K562 (cell line): ENCODE measurements around the gene NELFE. TPM values are rescaled to one million over a fixed set of nuclear protein-coding genes. Genes with fewer than 3 reads are reported as not detected.

Experiments used
- BRF2 ChIP-seq: IDR thresholded peaks from 3 replicates; pipeline ENCODE4 v1.6.1; 2011; ENCODE audit warnings: borderline replicate concordance, mild to moderate bottlenecking; ENCODE audit not compliant: insufficient read length, insufficient read depth
- CHD1 ChIP-seq: fragments of 200-600 bp; sonication (generic); IDR thresholded peaks from one replicate; pipeline ENCODE4 v1.6.1; 2012; ENCODE audit warnings: mild to moderate bottlenecking, moderate library complexity, low read length, inconsistent platforms
- FOS ChIP-seq: IDR thresholded peaks from 3 replicates; pipeline ENCODE4 v1.6.1; 2011; ENCODE audit not compliant: insufficient read length; ENCODE audit errors: extremely low read depth
- FOSL1 ChIP-seq: fragments of 200-800 bp; sonication (Bioruptor generic); conservative IDR thresholded peaks from 2 replicates; pipeline ENCODE4 v1.6.1; 2016; ENCODE audit warnings: missing genetic modification characterization, missing compliant biosample characterization
- FOXJ2 ChIP-seq: fragments of 200-800 bp; sonication (Bioruptor generic); IDR thresholded peaks from 2 replicates; pipeline ENCODE4 v1.6.1; 2016; ENCODE audit warnings: missing genetic modification characterization, missing compliant biosample characterization
- KLF6 ChIP-seq: fragments of 250-450 bp; sonication (Bioruptor Pico); IDR thresholded peaks from 2 replicates; pipeline ENCODE4 v1.4.0; 2020; ENCODE audit warnings: mild to moderate bottlenecking, moderate library complexity, borderline replicate concordance
- MCM5 ChIP-seq: fragments of 450-650 bp; IDR thresholded peaks from 2 replicates; pipeline ENCODE4 v1.6.1; 2016; ENCODE audit warnings: low read depth
- MCM7 ChIP-seq, 2 experiments: fragments of 450-650 bp; IDR thresholded peaks; 2 replicates each; pipeline ENCODE4 v1.6.1; 2016 to 2018
- NCOA2 ChIP-seq, 2 experiments: fragments of 450-650 bp; IDR thresholded peaks; 2 replicates each; pipeline ENCODE4 v1.6.1; 2018; ENCODE audit warnings: mild to moderate bottlenecking in 2 of 2, moderate library complexity in 1 of 2; ENCODE audit not compliant: partially characterized antibody in 2 of 2
- NFIX ChIP-seq: fragments of 250-450 bp; sonication (Bioruptor Pico); IDR thresholded peaks from 2 replicates; pipeline ENCODE4 v1.4.0; 2020; ENCODE audit warnings: low read depth, mild to moderate bottlenecking, moderate library complexity
- NFXL1 ChIP-seq: fragments of 450-650 bp; formaldehyde crosslinking; IDR thresholded peaks from 2 replicates; pipeline ENCODE4 v1.4.0; 2021; ENCODE audit warnings: mild to moderate bottlenecking
- SIN3B ChIP-seq: fragments of 450-650 bp; IDR thresholded peaks from 2 replicates; pipeline ENCODE4 v1.6.1; 2017; ENCODE audit warnings: low read depth, mild to moderate bottlenecking, moderate library complexity
- SMAD1 ChIP-seq: fragments of 150-350 bp; IDR thresholded peaks from 2 replicates; pipeline ENCODE4 v1.6.1; 2014; ENCODE audit warnings: low read length, low read depth; ENCODE audit not compliant: partially characterized antibody
- THRAP3 ChIP-seq: fragments of 450-650 bp; IDR thresholded peaks from 2 replicates; pipeline ENCODE4 v1.6.1; 2016; ENCODE audit warnings: mild to moderate bottlenecking, inconsistent platforms, borderline replicate concordance
- ZNF212 ChIP-seq: fragments of 450-650 bp; formaldehyde crosslinking; IDR thresholded peaks from 2 replicates; pipeline ENCODE4 v1.4.0; 2020; ENCODE audit warnings: mild to moderate bottlenecking
- polyA plus RNA-seq, 8 experiments: library from polyadenylated mRNA; depleted of rRNA in 4 of 8; stranded (reverse) in 5 of 8; unstranded in 3 of 8; fragments of >200 nt; fragmentation: Nextera tagmentation in 2 of 8; fragmentation: Illumina TruSeq in 1 of 8; extraction: Ambion mirVana in 2 of 8; extraction: Trizol in 1 of 8; gene quantifications; 2 replicates each; pipeline versions ENCODE4 v1.2.1 to v1.2.3, GENCODE V29; 2011 to 2014; ENCODE audit warnings: inconsistent platforms in 1 of 8, missing spikeins in 1 of 8
- total RNA-seq, 7 experiments: library from RNA; depleted of rRNA in 6 of 7; stranded (reverse); fragments of >200 nt in 6 of 7; fragmentation: Illumina TruSeq in 2 of 7; extraction: Trizol in 2 of 7; gene quantifications; 2 replicates each; pipeline versions ENCODE4 v1.2.1 to v1.2.3, GENCODE V29; 2011 to 2021; ENCODE audit warnings: low replicate concordance in 1 of 7
- TF ChIP-seq, protein P1 (sequence below), 2 experiments: fragments of 150-350 bp in 1 of 2; IDR thresholded peaks; 2 replicates each; pipeline ENCODE4 v1.6.1; 2012 to 2016; ENCODE audit warnings: low read depth in 2 of 2, low read length in 2 of 2, mild to moderate bottlenecking in 1 of 2, moderate library complexity in 1 of 2
- TF ChIP-seq, protein P2 (sequence below): fragments of 200-800 bp; sonication (Bioruptor generic); IDR thresholded peaks from 2 replicates; pipeline ENCODE4 v1.6.1; 2017; ENCODE audit warnings: missing genetic modification characterization, missing compliant biosample characterization
- TF ChIP-seq, protein P3 (sequence below): fragments of 450-650 bp; formaldehyde crosslinking; IDR thresholded peaks from 2 replicates; pipeline ENCODE4 v1.4.0; 2022; ENCODE audit warnings: mild to moderate bottlenecking, moderate library complexity
- TF ChIP-seq, protein P4 (sequence below): sonication (generic); formaldehyde crosslinking; IDR thresholded peaks from 2 replicates; pipeline ENCODE4 v1.8.0; 2022; ENCODE audit warnings: missing genetic modification reagents, mild to moderate bottlenecking, moderate library complexity, borderline replicate concordance

The NELFE gene
- total and polyA plus RNA-seq, 9 of the 15 experiments (the other 6 are each of a cell fraction or from before 2014, with no cell fraction given) = 15.2 to 157 (median 91.5) TPM

GRCh38 chr6:31958741-31959739 lies at the start of gene NELFE, which contains the start of gene SKIC2 (continued):
- TF ChIP-seq, protein P1, sequence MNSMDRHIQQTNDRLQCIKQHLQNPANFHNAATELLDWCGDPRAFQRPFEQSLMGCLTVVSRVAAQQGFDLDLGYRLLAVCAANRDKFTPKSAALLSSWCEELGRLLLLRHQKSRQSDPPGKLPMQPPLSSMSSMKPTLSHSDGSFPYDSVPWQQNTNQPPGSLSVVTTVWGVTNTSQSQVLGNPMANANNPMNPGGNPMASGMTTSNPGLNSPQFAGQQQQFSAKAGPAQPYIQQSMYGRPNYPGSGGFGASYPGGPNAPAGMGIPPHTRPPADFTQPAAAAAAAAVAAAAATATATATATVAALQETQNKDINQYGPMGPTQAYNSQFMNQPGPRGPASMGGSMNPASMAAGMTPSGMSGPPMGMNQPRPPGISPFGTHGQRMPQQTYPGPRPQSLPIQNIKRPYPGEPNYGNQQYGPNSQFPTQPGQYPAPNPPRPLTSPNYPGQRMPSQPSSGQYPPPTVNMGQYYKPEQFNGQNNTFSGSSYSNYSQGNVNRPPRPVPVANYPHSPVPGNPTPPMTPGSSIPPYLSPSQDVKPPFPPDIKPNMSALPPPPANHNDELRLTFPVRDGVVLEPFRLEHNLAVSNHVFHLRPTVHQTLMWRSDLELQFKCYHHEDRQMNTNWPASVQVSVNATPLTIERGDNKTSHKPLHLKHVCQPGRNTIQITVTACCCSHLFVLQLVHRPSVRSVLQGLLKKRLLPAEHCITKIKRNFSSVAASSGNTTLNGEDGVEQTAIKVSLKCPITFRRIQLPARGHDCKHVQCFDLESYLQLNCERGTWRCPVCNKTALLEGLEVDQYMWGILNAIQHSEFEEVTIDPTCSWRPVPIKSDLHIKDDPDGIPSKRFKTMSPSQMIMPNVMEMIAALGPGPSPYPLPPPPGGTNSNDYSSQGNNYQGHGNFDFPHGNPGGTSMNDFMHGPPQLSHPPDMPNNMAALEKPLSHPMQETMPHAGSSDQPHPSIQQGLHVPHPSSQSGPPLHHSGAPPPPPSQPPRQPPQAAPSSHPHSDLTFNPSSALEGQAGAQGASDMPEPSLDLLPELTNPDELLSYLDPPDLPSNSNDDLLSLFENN (IDR thresholded peaks at IDR 0.05; ENCODE audit: low read depth in 2 of 2, low read length in 2 of 2) = no peak; a peak in 1 of 4 replicates
- TF ChIP-seq FOS (no peak), FOSL1 (tag) (peak; percentile 67), BRF2 (no peak), NFXL1 (0 out of 2 replicates have a peak, but pooled peaks have one; percentile 62), NFIX (CRISPR knock-in tag) (no peak), ZNF212 (CRISPR knock-in tag) (0 out of 2 replicates have a peak, but pooled peaks have one; percentile 76), KLF6 (CRISPR knock-in tag) (peak; percentile 93), MCM5 (no peak), SIN3B (peak; percentile 91), THRAP3 (no peak), NCOA2 (IDR thresholded peaks at IDR 0.05; ENCODE audit: partially characterized antibody in 2 of 2) (no peak), CHD1 (peak; percentile 68), SMAD1 (no peak), MCM7 (IDR thresholded peaks at IDR 0.05) (no peak), FOXJ2 (tag) (0 out of 2 replicates have a peak, but pooled peaks have one; percentile 69)
- TF ChIP-seq, protein P2, sequence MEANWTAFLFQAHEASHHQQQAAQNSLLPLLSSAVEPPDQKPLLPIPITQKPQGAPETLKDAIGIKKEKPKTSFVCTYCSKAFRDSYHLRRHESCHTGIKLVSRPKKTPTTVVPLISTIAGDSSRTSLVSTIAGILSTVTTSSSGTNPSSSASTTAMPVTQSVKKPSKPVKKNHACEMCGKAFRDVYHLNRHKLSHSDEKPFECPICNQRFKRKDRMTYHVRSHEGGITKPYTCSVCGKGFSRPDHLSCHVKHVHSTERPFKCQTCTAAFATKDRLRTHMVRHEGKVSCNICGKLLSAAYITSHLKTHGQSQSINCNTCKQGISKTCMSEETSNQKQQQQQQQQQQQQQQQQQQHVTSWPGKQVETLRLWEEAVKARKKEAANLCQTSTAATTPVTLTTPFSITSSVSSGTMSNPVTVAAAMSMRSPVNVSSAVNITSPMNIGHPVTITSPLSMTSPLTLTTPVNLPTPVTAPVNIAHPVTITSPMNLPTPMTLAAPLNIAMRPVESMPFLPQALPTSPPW = peak; percentile 84
- TF ChIP-seq, protein P3, sequence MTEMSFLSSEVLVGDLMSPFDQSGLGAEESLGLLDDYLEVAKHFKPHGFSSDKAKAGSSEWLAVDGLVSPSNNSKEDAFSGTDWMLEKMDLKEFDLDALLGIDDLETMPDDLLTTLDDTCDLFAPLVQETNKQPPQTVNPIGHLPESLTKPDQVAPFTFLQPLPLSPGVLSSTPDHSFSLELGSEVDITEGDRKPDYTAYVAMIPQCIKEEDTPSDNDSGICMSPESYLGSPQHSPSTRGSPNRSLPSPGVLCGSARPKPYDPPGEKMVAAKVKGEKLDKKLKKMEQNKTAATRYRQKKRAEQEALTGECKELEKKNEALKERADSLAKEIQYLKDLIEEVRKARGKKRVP (CRISPR knock-in tag) = peak; percentile 70
- TF ChIP-seq, protein P4, sequence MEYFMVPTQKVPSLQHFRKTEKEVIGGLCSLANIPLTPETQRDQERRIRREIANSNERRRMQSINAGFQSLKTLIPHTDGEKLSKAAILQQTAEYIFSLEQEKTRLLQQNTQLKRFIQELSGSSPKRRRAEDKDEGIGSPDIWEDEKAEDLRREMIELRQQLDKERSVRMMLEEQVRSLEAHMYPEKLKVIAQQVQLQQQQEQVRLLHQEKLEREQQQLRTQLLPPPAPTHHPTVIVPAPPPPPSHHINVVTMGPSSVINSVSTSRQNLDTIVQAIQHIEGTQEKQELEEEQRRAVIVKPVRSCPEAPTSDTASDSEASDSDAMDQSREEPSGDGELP (CRISPR knock-in tag) = peak; percentile 98
